GM18870 (cell line): Measurements from ENCODE around the gene VPS18.

Experiments
- ATAC-seq: cut with Tn5 transposase; IDR thresholded peaks from one replicate; pipeline ENCODE4 v1.9.1; 2021; ENCODE audit warnings: moderate library complexity; ENCODE audit not compliant: unreplicated experiment

VPS18 gene

DNA sequence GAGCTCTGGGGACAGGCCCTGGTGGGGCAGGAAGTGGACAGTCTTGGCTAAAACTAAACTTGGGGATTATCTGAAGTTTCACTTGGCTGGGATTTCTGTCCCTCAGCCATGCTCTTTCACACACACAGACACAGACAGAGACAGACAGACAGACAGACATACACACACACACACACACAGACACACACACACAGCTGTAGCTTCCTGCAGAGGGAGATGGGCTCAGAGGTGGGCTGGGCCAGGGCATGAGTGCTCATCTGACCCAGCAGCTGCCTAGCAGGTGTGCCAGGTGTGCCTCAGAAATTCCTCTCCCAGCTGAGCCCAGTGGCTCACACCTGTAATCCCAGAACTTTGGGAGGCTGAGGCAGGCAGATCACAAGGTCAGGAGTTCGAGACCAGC lies 23.5 kb upstream of the VPS18 start:
- ATAC-seq, result no peak

DNA sequence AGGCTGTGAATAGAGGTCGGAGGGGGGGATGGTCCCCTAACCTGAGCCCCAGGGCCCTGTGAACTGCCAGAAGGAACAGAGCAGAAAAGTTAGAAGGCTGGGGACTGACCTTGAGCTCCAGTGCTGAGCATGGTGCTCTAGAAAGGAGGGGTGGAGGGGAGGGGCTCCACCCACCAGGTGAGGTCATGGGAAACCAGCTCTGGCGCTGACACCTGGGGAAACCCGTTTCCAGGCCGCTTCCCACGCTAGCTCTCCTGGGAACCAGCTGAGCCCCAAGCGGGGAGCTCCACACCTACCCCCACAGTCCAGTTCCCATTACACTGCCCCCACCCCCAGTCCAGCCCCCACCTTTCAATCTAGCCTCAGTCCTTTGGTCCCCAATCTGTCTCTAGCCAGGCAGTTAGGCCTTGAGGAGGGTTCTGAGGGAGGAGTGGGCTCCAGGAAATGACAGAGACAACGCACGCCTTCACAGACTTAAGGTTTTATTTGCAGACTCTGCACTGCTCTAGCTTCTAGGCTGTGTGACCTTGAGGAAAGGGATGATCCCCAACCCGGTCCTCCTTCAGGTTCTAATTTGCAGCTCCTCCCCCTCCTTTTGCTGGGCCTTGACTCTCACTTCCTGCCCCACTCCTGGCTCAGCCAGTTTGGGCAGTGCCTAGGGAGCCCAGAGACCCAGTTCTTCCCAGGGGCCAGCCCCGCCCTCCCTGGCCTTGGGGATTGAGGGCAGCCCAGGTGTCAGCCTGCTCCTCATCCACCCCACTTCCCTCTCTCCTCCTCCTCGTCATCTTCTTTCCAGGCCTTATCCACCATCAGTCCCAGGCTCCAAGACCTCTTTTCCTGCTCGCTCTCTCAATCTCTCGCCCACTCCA lies 22.3 kb upstream of the VPS18 start:
- ATAC-seq, result no peak

DNA sequence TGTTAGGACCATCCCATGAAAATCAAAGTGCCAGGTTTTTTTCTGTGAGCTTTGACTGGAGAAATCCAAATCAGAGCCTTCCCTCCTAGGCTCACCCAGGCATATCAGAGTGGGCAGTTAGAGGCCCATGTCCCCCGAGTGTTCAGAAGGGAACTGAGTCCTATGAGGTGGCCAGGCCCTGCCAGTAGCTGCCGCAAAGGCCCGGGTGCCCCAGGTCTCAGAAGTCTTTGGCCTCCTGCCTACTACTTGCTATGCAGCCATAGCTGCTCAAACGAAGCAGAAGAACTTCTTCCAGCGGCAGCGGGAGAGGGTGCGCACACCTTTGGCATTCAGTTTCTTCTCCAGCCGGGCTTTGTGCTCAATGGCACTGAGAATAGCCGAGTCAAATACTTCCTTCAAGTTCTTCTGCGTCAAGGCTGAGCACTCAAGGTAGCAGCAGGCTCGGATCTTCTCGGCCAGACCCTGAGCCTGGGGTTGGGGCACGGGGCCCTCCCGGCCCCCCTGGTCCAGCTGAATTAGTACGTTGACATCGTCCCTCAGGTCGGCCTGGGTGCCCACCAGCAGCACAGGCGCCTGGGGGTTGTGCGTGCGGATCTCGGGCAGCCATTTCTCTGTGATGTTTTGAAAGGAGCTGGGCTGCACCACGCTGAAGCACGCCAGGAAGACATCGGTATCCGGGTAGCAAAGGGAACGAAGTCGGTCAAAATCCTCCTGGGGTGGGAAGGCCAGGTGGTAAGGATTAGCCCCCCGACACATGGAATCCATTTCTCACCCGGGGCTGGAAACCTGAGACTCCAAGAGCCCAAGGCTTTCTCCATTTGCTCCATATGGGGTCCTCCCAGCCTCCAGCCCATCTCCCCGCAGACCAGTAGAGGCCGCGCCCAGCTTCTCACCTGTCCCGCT lies 21.2 kb upstream of the VPS18 start:
- no peak for ATAC-seq

DNA sequence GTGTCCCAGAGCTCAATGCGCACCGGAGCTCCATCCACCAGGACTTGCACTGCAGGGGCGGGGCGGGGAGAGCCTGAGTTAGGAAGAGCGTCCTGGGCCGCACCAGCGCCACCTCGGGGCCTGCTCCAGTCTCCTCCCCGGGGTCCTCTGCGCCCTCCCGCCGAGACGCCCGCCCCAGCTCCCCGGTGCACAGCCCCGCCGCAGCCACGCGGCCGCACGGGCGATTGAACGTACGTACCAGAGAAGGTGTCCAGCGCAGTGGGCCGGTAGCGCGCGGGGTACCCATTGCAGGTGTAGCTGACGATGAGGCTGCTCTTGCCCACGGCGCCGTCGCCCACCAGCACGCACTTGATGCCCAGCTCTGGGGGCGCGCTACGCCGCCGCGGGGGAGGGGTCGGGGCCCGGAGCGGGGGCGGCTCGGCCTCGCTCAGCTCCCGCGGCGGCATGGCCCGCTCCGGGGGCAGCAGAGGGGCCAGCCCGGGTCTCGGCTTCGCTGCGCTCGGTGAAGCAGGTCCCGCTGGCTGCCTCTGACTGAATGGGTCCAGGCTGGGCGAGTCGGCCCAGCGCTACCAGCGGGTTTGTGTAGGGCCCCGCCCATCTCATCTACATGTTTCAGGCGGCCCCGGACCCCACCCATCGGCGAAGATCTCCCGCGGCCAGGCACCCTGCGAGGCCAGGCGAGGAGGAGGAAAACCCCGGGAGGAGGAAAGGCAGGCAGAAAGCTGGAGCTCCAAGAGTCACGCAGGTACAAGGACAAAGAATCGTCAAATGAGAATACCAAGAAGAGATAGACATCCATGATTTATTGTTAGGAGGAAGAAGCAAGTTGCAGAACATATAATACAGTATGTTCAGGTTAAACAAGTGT lies 20.3 kb upstream of the VPS18 start, which contains the start of gene RHOV:
TSS of gene RHOV (minus strand) at position 541 of the 868 bp plus-strand sequence. CDS start at position 446, 95 bp downstream.
- ATAC-seq, result no peak

DNA sequence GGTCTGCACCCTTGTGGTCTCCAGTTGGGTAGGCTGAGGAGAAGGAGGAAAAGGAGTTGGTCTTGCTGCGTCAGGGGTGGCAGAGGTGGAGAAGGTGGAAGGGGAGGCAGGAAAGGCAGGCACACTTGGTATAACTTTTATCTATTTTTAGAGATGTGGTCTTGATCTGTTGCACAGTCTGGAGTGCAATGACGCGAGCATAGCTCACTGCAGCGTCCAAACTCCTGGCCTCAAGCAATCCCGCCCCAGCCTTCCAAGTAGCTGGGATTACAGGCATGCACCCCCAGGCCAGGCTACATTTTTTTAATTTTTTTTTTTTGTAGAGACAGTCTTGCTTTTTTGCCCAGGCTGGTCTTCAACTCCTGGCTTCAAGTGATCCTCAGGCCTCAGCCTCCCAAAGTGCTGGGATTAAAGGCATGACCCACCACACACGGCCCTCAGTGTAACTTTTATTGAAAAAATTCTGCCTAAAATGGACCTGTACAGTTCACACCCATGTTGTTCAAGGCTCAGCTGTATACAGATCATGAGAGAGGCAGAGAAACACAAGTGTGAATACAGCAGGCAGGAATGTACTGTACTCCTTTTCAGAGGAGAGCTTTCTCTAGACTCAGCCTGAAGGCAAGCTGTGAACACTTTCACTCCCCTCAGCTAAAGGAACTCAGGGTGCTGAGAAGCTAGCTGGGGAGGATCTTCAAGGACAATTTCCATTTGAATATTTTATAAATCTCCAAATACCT lies 18.1 kb upstream of the VPS18 start:
- ATAC-seq, result no peak

DNA sequence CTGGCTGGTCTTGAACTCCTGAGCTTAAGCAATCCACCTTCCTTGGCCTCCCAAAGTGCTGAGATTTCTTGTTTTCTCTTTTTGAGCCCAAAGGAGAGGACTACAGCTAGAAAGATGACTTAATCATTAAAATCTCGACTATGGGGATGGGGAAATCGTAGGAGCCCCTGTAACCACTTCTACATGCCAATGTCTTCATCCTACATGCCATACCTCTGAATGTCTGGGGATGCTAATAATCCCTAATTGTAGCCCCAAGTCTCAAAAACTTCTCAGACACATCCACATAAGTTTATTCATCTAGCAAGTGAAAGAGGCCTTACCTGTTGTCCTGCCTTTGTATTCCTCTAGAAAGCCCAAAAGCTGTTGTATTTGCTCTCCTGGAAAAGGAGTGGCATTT lies 16.6 kb upstream of the VPS18 start:
- ATAC-seq, result no peak

DNA sequence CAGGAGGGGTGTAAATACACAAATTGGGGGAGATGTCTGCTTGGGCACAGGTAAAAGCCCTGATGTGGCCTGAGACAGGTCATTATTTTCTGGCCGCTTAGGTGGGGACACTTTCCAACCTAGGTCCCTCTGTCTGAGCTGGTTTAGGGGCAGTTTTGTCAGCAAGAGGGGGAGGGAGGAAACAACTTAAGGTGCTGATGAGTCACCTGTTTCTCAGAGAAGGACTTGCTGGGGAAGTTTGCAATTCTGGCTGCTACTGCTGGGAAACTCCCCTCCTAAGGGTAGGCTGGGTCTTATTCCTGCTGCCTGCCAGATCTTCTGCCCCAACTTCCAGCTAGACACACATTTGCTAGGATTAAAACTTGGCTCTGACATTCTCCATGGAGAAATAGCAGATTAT lies 15.5 kb upstream of the VPS18 start:
- ATAC-seq, result peak; percentile 69

DNA sequence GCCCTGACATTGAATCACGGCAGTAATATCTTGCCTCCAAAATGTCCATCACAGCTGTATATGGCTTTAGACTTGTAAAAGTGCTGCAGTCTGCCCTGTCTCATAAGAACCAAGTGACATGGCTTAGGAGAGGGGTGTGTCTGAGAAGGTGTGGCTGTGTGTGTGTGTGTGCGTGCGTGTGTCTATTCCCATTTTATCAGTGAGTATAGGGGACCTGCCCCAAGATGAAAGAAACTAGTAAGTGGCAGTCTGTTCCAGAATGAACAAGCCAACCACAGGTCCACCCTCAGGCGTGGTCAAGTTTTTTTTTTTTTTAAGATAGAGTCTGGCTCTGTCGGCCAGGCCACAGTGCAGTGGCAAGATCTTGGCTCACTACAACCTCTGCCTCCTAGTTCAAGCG lies 14.6 kb upstream of the VPS18 start:
- ATAC-seq, result no peak

DNA sequence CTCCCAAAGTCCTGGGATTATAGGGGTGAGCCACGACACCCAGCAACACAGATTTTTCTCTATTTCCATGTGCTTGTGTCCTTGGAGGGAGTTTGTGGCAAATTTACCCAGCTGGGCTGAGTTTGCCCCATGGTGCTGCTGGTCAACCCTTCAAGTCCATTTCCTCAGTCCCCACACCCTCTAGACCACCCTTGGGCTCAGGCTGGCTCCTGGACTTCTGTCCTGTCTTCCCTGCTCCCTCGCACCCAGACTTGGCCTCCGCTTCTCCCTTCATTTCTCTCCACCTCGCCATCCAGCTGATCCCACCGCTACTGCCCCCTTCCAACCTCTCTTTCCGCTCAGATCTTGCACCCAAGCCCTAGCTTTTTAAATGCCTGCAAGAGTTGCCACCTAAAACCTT lies 12.9 kb upstream of the VPS18 start:
- ATAC-seq, result no peak

DNA sequence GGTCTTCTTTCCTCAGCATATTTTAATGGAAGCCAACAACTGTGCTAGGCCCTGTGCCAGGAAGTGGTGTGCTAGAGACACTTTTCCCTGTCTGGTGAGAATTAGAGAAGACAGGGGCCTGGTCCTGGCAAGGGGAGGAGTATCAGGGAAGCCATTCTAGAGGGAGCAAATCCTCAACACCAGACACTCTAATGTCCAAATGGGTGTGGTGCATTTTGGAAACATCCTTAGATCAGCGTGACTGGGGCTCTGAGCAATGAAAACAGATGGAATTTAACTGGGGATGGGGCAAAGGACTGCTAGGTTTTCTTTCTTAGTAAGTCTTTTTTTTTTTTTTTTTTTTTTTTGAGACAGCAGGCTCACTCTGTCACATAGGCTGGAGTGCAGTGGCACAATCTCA lies 7.7 kb upstream of the VPS18 start:
- ATAC-seq, result no peak

DNA sequence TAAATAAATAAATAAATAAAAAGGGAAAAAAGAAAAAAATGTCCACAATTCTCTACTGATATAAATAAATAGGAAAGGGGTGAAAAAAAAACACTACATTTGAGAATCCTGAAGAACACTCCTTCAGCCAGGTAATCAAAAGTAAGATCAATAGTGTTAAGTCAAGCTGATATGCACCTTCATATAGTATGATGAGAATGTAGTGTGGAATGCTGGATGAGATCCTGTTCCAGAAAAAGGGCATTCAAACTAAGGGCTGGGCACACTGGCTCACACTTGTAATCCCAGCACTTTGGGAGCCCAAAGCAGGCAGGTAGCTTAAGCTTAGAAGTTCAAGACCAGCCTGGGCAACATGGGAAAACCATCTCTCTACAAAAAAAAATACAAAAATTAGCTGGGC lies 5.1 kb upstream of the VPS18 start:
- no peak for ATAC-seq

DNA sequence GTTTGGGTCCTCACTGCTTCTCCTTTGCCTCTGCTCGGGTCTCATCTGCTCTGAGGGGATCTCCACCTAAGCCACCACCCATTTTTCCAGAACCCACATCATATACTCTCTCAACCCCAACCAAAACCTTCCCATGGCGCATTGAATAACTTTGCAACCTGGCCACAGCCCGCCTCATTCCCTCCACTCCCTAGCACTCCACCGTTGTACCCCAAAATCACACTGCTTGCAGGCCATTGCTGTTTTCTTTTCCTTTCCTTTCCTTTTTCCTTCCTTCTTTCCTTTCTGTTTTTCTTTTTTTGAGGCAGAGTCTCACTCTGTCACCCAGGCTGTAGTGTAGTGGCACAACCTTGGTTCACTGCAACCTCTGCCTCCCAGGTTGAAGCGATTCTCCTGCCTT lies 3.1 kb upstream of the VPS18 start:
- ATAC-seq, result no peak

DNA sequence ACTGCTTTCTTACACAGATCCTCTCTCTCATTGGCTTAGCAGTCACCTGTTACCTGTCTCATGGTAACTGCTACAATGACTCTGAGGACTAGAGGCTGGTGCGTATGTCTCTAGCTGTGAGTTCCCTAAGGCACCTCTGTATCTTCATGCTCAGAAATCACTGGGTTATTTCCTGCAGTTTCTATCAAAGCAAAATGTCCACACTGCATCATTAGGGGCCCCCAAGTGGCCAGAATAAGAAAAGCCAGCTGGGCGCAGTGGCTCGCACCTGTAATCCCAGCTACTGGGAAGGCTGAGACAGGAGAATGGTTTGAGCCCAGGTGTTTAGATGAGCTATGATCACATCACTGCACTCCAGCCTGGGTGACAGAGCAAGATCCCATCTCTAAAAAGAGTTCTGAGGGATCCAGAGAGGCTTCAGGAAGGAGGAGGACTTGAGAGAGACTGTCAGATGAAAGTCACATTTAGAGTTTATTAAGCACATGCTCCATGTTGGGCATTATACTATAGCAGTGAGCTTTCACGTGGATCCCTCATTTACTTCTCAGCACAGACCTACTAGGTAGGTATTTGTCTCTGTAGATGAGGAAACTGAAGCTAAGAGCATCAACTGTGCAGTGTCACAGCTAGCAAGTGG lies 2.3 kb upstream of the VPS18 start:
- ATAC-seq, result no peak

DNA sequence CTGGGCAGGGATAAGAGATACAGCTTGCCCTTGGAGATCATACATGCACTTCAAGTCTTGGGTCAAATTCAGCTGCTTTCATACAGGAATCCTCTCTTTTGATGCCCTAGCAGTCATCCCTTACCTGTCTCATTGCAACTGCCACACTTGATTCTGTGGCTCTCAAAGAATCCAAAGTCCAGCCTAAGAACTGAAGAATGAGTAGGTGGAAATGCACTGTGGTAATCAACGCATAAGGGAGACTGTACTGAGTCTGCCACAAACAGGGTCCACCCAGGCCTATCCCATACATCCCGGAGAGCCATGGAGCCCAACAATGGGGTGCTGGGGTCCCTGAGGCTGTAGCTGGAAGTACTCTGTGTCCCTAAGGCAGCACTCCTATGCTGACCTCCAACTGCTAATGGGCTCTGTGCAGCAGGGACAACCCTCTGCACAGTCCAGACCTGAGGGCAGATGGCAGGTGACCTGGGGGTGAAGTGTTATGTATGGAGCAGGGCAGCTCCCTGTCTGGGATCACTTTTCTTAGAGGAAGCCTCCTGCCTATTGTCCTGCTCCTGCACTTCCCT lies 1.7 kb upstream of the VPS18 start:
- ATAC-seq, result no peak

DNA sequence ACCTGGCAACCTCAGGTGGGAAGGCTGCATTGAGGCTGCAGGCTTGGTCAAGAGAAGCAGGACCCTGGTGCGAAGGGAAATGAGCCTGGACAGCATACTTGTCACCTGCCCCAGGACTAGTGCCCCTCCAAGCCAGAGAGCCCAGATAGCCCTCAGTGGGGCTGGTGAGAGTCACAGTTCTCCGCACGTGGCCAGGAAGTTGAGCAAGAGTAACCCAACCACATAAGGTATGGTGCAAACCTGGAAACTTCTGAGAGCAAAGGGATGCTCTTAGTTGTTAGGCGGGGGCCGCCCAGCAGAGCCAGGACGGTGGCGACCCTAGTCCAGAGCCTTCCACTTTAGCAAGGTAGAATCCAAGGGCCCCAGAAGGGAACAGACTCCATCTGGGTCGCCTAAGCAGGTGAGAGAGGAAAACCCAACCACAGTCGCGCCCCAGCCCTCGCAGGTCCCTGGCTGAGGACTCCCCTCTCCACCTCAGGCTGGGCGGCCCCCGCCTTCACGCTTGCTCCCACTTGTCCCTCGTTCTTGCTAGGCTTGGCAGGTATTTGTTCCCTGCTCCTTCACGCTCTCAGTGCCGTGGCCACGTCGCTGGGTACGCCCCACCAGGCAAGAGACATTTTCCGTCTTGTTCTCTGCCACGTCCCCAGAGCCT lies 1.1 kb upstream of the VPS18 start:
- ATAC-seq, result no peak

DNA sequence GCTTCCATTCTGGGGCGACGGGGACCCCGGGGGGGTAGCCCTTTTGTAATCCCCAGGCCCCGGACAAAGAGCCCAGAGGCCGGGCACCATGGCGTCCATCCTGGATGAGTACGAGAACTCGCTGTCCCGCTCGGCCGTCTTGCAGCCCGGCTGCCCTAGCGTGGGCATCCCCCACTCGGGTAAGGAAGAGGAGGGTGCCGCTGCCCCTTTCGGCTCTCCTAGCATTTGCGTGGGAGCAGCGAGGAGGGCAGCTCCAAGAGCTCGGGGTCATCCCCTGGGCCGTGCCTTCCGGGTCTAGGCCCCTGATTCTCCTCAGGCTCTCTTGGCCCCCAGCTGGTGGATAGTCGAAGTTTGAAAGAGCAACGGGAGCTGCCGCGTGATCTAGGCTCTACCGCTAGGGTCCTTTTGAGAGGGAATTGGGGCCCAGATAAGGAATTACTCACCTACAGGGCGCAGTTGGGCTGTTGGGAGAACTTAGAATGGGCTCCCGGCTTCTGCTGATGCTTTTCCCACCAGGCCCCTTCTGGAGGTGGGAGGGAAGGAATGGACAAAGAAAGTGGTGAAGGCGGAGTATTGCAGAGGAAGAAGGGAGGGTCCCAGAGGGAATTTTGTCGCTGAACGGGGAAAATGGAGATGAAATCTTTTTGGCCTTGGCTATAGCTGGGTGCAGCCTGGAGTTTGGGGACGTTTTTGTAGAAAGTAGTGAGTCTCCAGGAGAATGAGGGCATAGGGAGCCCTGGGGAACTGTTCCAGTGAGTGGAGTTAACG lies 615 bp downstream of the VPS18 start:
- no peak for ATAC-seq

DNA sequence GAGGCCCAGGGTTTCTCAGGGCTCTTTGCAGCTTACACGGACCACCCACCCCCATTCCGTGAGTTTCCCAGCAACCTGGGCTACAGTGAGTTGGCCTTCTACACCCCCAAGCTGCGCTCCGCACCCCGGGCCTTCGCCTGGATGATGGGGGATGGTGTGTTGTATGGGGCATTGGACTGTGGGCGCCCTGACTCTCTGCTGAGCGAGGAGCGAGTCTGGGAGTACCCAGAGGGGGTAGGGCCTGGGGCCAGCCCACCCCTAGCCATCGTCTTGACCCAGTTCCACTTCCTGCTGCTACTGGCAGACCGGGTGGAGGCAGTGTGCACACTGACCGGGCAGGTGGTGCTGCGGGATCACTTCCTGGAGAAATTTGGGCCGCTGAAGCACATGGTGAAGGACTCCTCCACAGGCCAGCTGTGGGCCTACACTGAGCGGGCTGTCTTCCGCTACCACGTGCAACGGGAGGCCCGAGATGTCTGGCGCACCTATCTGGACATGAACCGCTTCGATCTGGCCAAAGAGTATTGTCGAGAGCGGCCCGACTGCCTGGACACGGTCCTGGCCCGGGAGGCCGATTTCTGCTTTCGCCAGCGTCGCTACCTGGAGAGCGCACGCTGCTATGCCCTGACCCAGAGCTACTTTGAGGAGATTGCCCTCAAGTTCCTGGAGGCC lies 5.4 kb downstream of the VPS18 start:
- no peak for ATAC-seq
